ENCODE data around the gene PIP5K1C.

The PIP5K1C gene

DNA sequence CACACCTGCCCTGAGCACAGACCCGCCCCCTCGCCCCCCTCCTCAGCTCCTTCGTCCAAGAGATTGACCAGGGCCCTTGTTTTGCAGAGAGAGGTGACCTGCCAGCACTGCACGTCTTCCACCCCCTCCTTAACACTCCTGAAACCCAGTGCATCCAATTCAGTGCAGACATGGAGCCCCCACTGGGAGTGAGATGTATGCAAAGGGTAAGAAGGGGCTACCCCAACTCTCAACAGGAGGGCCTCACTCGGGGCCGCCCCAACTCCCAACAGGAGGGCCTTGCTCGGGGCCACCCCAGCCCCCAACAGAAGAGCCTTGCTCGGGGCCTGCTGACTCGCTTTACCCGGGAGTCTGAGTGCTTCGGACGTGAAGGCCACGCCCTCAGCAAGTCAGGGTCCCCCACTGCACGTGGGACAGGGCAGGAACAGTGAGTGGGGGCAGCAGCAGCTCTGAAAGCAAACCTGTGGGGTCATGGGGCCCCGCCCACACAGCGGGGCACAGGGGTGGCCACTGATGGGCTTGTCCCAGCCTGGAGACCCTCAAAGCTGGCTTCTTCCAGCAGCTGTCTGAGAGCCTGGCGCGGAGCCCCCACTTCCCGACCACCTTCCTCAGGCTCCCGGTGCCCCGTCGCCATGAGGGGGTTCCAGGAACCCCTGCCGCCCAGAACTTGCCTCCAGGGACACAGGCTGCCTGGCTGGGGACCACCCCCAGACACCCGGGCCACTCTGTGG lies 79.3 kb downstream of the PIP5K1C start:
- no peak for DNase-seq

DNA sequence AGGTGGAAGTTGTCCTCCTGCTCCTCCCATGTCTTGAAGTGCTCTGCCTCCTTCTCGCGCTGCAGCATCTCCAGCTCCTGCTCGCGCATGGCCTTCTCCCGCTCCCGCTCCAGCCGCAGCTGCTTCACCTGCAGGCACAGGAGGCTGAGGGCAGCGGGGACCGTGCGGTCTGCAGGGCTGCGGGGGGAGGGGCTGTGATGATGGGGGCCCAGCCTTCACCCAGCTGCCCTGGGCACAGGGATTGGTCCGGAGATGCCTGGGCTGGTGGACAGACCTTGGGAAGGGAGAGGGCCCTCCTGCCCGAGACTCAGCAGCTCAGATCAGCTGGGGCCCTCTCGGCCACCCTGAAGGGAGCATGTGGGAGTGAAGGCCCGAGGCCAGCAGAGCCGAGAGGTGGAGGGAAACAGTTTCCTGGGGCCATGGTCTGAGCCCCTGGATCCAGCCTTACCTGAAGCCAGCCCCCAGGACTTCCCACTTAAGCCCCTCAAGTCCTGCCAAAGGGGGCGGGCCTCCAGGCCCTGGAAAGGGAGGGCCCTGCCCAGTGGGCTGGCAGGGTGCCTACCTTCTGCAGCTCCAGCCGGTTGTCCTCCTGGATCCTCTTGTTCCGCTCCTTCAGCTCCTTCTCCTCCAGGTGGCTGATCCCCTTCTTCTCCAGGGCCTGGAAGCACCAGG lies 80.0 kb downstream of the PIP5K1C start:
- DNase-seq = no peak

DNA sequence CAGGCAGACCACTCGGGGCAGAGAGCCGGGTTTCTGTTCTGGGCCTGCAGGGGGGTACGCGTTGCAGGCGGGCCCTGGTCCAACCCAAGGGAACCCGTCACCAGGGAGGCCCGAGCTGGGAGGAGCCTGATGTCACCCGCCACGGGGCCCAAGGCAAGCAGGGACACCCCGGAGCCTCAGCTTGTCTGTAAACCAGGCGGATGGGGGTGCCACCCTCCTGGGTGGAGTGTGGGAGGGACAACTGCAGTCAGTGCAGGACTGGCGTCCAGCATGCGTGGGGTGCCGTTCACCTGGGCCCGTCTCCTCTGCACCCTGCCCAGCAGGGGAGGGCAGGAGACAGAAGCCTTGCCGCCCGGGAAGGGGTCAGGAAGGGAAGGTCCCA lies 80.6 kb downstream of the PIP5K1C start:
- no peak for DNase-seq

DNA sequence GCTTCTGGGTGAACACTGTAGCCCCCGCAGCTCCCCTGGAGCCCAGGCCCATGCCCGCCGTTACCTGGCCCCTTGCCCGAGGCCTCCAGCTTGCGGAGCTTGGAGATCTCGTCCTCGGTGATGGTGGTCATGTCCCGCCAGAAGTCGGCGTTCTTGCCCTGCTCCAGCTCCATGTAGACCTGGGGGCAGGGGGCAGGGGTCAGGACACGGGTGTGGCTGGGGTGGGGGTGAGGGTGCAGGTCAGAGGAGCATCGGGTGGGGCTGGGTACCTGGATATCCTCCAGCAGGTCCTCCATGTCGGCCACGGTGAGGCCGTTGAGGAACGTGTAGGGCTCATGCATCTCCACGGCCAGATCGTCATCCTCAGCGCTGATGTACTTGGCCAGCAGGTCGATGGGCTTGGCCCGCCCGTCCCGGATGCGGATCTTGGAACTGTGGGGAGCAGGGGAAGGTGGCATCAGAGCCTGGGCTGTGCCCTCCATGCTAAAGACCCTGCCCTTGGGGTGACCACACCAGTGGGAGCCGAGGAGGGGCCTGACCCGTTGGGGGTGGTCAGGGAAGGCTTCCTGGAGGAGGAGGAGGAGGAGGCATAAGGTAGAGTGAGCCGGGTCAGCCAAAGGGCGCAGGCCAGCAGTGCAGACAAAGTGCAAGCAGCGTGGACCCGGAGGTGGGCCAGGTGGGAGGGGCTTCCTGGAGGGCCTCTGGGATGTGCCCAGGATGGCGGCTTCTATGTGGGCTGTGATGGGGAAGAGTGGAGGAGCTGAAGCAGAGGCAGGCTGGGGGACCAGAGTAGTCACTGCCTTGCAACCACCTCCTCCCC lies 81.2 kb downstream of the PIP5K1C start:
- no peak for DNase-seq

DNA sequence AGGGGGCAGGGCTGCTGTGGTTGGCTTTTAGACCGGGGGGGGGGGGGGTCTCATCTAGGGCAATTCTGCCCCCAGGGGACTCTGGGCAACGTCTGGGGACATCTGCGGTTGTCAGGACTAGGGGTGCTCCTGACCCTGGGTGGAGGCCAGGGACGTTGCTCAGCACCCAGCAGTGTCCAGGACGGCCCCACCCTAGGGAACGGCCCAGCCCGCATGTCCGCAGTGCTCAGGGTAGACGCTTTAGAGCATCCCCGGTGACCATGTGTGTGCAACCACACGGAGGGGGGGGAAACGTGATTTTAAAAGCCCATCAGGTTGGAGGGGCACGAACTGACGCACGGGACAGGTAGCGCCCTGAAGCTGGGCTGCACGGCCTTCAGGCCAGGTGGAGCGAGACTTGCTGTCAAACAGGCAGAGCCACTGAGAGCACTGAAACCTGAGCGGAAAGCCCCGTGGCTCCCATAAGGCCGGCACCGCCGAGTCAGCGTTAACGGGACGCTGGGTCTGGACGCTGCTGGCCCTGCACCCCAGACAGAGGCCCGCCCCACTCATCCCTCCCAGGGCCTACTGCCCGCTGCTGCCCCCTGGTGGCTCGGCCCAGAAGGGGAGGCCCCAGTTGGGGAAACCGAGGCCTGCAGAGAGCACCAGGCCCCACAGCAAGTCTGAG lies 82.0 kb downstream of the PIP5K1C start:
- no peak for DNase-seq

DNA sequence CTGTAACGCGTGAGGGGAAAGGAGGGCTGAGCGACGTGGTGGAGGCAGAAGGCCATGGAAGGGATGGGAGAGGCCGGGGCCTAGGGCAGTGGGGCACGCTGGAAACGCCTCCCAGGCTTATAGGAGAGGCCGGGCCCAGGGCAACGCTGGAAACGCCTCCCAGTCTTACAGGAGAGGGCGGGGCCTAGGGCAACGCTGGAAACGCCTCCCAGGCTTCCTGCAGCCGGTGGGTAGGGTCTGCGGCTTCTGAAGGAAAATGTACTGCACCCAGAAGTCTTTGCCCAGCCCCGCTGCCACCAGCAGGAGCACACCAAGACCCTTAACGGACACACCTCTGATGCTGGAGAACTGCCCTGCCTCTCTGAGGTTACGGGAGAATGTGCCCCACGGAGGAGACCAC lies 82.8 kb downstream of the PIP5K1C start:
- no peak for DNase-seq

DNA sequence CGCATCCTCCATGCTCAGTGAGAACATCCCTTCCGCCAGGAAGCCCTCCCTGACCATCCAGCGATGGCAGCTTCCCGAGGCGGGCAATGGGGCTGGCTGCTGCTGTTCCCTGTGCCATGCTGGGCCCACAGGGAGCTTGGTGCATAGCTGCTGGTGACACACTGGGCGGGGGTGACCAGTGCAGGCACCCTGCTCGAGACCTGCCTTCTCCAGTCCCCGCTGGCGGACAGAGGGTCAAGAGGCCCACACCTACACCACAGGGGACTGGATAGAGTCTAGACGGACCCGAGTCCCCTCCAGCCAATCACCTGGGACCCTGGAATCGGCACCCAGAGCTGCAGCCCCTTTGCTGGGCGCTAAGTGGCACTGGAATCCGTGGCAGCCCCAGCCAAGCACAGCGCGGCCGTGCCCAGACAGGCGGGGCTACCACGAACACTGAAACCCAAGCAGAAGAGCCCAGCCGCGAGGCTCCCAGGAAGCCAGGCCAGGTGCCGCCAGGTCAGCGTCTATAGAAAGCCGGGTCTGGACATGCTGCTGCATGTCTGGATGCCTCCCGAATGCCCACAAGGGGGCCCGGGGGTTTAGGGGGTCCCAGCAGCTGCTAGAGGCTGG lies 84.6 kb downstream of the PIP5K1C start:
- DNase-seq = no peak

DNA sequence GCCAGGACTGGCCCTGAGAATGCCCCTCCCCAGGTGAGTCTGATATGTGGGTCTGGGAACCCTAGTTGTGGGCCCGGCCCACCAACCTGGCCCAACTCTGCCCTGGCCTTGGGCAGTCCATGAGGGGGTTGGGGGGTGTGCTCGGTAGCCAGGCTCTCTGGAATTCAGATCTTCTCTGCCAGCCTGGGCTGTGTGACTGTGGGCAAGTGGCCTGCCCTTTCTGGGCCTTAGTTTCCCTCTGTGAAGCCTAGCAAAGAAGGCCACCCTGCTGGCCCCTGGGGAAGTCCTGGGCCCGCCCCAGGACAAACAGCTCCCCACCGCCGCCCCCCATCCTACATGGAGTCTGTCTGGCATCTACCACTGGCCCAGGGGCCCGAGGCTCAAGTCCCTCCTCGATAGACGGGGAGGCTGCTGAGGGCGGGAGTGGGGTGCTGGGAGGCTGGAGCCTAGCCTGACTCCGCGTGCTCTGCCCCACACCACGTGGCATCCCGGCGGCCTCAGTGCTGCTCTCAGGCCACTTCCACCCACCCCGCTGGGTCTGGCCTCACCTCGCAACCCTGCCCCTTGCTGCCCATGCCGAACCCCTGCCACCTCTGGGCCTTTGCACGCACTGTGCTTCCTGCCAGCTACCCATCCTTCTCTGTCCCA lies 85.3 kb downstream of the PIP5K1C start:
- DNase-seq = no peak

DNA sequence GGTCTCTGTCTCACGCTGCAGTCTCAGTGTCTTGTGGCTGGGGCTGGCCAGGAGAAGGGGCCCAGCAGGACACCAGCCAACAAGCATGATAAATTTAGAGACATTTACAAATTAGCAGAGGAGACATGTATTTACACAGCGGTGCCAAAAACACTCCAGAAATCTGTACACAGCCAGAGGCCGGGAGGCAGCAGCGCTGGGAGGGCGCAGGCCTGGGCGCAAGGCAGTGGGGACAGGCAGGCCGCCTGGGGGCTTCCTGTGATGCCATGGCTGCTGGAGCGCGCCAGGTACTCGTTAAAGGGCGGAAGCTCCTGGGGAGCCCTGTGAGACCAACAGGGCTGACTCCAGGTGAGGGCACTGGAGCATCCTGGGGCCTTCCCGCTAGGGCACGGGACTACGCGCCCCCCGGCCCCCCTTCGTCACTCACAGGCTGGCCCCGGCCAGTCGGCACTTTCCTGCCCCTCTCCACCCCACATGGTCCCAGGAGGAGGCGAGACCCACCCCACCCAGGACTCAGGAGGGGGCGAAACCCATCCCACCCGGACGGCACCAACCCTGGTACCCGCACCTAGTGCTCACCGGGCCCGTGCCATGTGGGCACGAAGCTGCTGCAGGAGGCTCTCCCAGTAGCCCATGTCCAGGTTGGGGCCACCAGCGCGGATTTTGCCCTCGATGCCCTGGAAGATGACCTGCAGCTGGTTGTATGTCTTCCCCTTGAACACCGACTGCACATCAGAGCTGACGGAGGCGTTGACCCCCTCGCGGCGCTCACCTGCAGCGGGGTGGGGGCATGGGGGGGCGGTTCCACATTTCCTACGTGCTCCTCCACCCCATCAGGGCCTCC lies 86.2 kb downstream of the PIP5K1C start:
- DNase-seq = no peak

DNA sequence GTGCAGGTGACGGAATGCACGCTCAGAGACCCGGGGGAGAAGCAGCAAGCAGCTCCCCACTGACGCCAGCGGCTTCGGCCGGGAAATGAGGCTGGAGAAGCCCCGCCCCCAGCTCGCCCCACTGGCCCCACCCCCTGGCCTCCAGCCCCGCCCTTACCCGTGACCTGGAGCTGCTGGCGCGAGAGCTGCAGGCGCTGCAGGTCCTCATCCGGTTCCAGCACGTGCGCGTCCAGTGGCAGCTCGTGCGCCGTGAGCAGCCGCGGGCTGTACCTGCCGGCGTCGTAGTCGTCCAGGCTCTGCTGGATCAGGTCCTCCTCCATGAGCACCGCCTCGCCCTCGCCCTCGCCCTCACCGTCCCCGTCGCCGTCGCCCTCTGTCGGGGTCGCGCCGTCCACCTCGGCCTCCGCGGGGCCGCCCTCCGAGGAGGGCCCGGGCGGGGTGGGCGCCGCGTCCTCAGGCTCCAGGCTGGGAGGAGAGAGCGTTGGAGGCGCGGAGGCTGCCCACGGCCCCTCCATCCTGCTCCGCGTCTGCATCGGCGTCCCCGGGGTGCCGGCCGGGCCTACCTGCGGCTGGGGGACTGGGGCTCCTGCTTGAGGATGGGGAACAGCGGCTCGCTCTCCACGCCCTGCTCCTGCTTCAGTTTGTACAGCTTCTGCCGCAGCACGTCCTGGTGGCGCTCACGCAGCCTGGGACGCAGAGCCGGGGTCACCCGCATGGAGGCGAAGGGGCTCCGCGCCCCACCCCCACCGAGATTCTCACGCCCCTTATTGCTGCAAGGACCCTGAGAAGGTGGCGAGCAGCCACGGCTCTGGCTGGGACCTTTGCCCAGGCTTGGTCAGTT lies 87.1 kb downstream of the PIP5K1C start:
- no peak for DNase-seq

DNA sequence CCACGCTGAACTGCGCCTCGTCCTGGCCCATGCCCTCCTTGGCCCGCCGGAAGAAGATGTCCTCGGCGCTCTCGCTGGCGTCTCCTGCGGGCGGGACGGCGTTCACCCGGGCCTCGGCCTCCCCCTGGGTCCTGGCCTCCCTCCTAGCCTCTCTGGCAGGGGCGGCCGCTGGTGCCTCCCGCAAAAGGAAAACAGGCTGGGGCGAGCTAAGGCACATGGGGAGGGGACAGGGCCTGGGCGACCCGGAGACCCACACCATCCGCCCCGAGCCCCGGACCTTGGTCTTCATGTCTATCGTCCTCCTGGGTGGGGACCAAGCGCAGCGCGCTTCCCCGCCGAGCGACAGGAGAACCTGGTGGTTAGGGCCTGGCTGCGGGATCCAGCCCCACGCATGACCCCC lies 87.9 kb downstream of the PIP5K1C start:
- DNase-seq = no peak

DNA sequence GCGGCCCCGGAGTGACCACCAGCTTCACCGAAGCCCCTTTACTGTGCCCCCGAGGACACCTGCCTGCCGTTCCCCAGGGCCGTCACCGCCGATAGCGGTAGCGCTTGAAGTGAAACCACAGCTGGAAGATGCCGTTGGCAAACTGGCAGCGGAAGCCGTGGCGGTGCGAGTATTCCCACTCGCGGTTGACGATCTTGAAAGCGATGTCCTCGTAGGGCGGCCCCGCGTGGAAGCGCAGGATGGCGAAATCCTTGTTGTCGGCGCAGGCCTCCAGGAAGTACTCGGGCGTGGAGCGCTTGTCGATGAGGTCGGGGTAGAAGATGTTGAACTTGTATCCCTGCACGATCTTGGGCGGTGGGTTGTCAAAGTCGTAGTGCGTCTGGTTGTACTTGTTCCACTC lies 88.4 kb downstream of the PIP5K1C start:
- no peak for DNase-seq

DNA sequence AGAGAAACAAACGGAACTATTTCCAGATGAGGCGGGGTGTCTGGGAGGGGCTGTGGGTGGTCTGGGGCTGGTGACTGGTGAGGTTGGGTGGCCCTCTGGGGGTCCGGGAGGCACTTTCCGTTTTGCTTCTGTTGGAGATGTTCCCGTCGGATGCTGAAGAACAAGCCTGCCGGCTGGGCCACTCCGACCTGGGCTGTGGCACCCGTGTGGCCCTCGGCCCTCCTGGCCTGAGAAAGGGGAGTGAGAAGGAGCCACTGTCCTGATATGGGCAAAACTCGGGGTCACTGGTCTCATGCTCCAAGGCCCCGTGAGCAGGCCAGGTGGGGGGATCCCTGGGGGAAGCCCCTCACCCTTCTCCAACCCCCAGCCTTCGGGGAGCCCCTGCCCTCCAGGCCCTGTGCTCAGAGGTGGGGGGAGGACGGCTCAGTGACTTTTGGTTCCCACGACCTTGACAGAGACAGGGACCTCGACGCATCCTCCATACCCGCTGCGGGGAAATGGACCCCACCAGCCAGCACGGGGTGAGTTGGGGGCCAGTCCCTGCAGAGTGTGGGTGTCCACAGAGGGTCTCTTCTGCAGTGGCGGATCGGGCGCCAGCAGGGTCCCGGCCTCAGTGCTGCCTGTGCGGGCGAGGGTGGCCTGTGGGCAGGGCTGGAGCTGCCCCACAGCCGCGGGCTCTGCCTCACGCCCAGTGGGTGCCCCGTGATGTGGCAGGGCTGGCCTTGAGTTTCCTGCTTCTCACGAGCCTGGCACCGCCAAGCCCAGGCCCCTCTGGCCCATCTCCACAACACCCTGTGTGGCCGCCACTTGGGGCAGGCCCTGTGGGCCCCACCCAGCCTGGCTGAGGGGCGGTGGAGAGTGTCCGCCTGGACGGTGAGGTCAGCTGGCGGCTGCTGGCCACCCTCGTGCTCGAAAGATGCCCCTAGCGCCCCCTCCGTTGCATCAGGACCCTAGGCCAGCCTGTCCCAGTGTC lies 89.2 kb downstream of the PIP5K1C start:
- DNase-seq = no peak

DNA sequence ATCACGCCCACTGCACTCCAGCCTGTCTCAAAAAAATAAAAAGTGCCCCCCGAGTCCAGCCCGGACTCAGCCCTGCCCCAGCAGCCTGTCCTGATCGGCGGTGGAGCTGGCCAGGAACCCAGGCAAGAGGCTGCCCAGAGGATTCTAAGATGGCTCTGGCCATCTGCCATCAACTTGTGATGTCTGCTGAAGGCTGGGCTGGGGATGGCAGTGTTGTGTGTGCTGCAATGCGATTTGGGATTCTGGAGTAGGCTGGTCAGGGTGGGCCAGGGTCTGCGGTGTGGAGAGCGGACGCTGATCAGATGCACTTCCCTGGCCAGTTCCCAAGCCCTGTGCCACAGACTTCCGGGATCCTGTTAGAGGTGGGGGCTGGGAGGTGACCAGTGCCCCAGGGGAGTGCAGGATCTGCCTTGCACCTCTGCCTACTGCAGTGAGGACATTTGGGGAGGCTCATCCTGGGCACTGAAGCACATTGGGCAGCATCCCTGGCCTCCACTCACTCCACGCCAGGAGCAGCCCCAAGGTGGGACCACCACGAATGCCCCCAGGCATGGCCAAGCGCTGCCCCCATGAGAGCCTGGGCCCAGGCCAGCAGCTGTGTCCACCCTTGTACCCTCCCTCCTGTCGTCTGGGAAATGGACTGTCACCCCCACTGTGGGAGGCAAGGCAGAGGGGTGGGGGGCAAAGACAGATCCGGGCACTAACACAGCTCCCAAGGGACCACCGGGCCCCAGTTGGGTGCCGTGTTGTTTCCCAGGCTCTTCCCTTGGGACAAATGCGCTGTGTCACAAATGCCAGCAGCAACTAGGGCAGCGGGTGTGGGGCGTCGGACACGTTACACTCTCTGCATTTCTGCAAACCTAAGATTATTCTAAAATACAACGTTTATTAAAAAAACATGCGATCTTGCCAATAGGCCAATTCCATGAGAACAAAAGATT lies 90.2 kb downstream of the PIP5K1C start:
- DNase-seq = no peak

DNA sequence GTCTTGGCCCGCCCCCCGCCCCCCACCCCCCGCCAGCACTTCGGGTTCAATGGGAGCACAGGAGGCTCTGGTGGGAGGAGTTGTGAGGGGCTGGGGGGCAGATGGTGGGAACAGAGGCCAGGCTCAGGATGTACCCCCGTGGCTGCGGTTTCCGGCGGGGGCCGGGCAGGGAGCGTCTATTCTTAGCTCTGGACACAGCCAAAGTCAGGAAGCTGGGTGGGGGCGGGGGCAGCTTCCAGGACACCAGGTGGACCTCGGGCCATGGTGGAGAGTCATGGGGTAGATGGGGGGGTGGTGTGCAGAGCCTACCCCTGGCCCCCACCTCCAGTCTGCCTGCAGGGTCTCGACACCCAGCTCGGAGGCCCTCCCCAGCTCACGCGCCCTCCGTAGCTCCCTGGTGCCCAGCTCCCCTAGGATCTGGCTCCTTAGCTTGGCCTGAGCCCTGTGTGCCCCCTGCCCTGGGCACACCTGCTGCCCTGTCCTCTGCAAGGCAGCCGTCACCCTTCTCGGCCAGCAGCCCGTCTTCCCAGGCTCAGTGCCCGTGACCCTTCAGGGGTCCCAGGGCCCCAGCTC lies 91.4 kb downstream of the PIP5K1C start:
- DNase-seq = no peak

DNA sequence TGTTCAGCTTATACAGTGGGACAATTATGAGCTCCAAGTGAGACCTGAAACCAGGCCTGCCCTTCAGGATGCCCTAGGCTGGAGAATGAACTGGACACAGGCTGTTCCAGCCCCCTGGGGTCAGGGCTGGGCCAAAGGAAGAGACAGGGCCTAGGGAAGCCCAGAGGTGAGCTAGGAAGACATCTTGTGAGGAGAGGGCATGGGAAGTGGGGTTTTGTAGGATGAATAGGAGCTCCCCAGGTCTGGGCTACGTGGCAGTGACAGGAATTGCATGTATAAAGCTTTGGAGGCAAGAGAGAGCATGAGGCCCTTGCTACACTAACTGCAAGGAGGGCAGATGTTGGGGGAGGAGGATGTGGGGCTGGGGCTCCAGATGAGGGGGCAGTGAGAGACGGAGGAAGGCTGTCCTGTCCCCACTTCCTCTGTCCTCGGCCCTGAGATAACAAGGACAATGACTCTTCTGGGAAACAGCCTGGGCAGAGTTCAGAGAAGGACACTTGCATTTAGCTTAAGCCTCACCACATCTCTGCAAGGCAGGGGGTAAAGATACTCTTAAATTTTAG lies 92.1 kb downstream of the PIP5K1C start:
- DNase-seq = no peak
